GM23248 (cell line): ENCODE results near the gene GJE1.

ENCODE experiments used
- EZH2 ChIP-seq: fragments of 200-600 bp; sonication (generic); IDR thresholded peaks from 2 replicates; pipeline ENCODE4 v1.6.1; 2018; ENCODE audit warnings: antibody characterized with exemption, mild to moderate bottlenecking; ENCODE audit not compliant: insufficient read depth, poor library complexity, severe bottlenecking
- EZH2phosphoT487 ChIP-seq: fragments of 200-600 bp; sonication (generic); IDR thresholded peaks from 2 replicates; pipeline ENCODE4 v1.6.1; 2018; ENCODE audit warnings: antibody characterized with exemption, moderate library complexity, mild to moderate bottlenecking, low read depth; ENCODE audit not compliant: insufficient read depth

DNA sequence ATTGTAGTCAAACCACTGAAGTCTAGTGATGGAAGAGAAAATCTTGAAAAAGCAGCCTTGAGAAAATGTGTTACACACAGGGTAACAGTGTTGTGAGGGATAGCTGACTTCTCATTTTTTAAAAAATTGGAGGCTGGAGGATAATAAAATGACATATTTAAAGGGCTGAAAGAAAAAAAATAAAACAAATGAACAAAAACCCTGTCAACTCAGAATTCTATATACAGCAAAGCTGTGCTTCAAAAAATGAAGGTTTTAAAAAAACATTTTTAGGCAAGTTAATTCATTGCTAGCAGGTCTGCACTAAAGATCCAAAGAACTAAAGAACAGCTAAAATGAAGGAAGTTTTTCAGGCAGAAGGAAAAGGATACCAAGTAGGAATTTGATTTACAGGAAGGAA lies 45.4 kb downstream of the GJE1 start:
- no peak for TF ChIP-seq EZH2phosphoT487
- TF ChIP-seq EZH2 = no peak
